ENCODE data around the gene PRSS22.

The PRSS22 gene

DNA sequence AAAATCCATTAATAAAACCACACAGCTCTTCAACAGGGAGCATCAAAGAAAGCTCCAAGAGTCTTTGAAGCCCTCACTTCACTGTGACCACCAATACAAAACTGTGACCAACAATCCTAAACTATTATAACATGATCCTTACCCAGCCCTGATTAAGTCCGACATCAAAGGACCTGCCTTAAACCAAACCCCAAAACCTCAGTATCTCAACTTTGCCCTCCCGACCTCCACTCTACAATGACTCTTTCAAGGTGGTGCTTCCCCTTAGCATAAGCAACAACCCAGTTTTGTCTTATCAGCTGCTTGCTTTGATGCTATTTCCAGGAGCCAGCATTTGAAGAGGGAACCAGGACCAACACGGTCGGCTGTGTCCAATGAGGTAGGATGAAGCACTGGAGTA lies 8.5 kb upstream of the PRSS22 start:
- no peaks in the 10 kb centered on the region for H4K20me1 ChIP-seq (ENCODE audit: insufficient read depth, low read length)
- no peak overlapping the region for H3K4me2 ChIP-seq (ENCODE audit: insufficient read depth, low read length)
- DNase-seq (no peak), ATAC-seq (ENCODE audit: insufficient read depth, low read depth) (no peak)
- no peaks in the 10 kb centered on the region for H3K36me3 ChIP-seq (ENCODE audit: insufficient read depth, low read length)
- TF ChIP-seq, protein P1, sequence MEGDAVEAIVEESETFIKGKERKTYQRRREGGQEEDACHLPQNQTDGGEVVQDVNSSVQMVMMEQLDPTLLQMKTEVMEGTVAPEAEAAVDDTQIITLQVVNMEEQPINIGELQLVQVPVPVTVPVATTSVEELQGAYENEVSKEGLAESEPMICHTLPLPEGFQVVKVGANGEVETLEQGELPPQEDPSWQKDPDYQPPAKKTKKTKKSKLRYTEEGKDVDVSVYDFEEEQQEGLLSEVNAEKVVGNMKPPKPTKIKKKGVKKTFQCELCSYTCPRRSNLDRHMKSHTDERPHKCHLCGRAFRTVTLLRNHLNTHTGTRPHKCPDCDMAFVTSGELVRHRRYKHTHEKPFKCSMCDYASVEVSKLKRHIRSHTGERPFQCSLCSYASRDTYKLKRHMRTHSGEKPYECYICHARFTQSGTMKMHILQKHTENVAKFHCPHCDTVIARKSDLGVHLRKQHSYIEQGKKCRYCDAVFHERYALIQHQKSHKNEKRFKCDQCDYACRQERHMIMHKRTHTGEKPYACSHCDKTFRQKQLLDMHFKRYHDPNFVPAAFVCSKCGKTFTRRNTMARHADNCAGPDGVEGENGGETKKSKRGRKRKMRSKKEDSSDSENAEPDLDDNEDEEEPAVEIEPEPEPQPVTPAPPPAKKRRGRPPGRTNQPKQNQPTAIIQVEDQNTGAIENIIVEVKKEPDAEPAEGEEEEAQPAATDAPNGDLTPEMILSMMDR (IDR thresholded peaks at IDR 0.05; ENCODE audit: borderline replicate concordance, extremely low read depth, low read length, poor library complexity, severe bottlenecking) = no peak
- TF ChIP-seq EZH2 (IDR thresholded peaks at IDR 0.05; ENCODE audit: borderline replicate concordance, low read depth, low read length, severe bottlenecking) = no peak
- H3K79me2 ChIP-seq (ENCODE audit: insufficient read depth, low read length) = no peaks in the 10 kb centered on the region
- no peak overlapping the region for H2AFZ ChIP-seq (ENCODE audit: low read depth, low read length)
- H3K9me3 ChIP-seq (ENCODE audit: insufficient read depth, low read length, severe bottlenecking) = no peaks in the 10 kb centered on the region
- H3K4me3 ChIP-seq (ENCODE audit: low read depth in 1 of 2, low read length in 2 of 2) = no peak overlapping the region
- peaks cover 16% of the 10 kb centered on the region for H3K4me1 ChIP-seq (ENCODE audit: insufficient read depth, low read length)
- peaks cover 14% of the 10 kb centered on the region for H3K27me3 ChIP-seq (ENCODE audit: insufficient read depth, low read length, poor library complexity)
- H3K9ac ChIP-seq (ENCODE audit: low read depth, low read length) = no peak overlapping the region
- no peak overlapping the region for H3K27ac ChIP-seq (ENCODE audit: low read length)

DNA sequence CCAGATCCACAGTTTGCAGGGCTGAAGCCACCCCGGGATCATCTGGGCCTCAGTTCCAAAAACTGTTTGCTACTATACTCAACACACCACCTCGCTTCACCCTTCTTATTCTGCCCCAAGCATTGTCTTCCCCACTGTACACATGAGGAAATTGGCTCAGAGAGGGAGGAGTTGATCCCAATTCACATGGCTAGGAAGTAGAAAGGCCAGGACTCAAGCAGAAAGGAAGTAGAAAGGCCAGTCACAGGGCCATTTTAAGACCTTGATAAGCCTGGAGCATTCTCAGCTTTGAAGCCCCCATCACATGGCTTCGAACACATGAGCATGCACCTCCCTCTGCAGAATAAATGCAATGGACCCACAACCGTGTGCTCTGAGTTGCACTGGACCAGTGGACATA lies 7.7 kb upstream of the PRSS22 start:
- DNase-seq = no peak
- peaks cover 14% of the 10 kb centered on the region for H3K27me3 ChIP-seq (ENCODE audit: insufficient read depth, low read length, poor library complexity)
- no peak overlapping the region for H2AFZ ChIP-seq (ENCODE audit: low read depth, low read length)
- H4K20me1 ChIP-seq (ENCODE audit: insufficient read depth, low read length) = no peaks in the 10 kb centered on the region
- no peak overlapping the region for H3K4me3 ChIP-seq (ENCODE audit: low read depth in 1 of 2, low read length in 2 of 2)
- no peak for ATAC-seq (ENCODE audit: insufficient read depth, low read depth)
- no peaks in the 10 kb centered on the region for H3K36me3 ChIP-seq (ENCODE audit: insufficient read depth, low read length)
- peaks cover 16% of the 10 kb centered on the region for H3K4me1 ChIP-seq (ENCODE audit: insufficient read depth, low read length)
- H3K79me2 ChIP-seq (ENCODE audit: insufficient read depth, low read length) = no peaks in the 10 kb centered on the region
- TF ChIP-seq, protein P1 (IDR thresholded peaks at IDR 0.05; ENCODE audit: borderline replicate concordance, extremely low read depth, low read length, poor library complexity, severe bottlenecking) = no peak
- H3K27ac ChIP-seq (ENCODE audit: low read length) = no peak overlapping the region
- H3K4me2 ChIP-seq (ENCODE audit: insufficient read depth, low read length) = no peak overlapping the region
- H3K9ac ChIP-seq (ENCODE audit: low read depth, low read length) = no peak overlapping the region
- no peaks in the 10 kb centered on the region for H3K9me3 ChIP-seq (ENCODE audit: insufficient read depth, low read length, severe bottlenecking)

DNA sequence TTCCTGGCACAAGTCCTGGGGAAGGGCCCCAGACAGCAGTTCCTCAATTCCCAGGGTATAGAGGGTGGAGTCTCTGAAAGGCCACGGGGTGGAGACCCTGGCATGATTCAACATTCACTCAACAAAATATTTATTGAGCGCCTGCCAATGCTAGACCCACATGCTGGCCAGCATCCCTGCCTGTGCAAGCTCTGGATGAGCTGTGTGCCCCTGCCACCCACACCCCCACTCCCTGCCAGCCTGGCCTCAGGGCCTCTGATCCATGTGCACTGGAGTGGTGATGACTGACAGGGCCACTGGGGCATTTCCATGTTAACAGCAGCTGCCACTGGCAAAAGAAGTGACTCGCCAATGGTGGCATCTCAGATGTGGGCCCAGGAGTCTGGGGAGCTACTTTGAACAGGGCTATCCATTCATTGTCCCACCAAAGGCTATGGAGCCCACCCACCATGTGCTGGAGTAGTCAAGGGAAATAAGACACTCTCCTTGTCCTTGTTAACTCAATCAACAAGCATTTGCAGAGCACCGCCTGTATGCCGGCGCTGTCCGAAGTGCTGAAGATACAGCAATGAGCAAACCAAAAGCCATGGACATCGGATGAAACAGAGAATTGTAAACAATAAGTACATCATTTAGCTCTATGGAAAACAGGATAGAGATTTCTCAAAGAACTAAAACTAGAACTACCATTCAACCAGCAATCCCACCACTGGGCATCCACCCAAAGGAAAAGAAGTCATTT lies 3.0 kb upstream of the PRSS22 start:
- no peak for TF ChIP-seq EZH2 (IDR thresholded peaks at IDR 0.05; ENCODE audit: borderline replicate concordance, low read depth, low read length, severe bottlenecking)
- TF ChIP-seq, protein P1 (IDR thresholded peaks at IDR 0.05; ENCODE audit: borderline replicate concordance, extremely low read depth, low read length, poor library complexity, severe bottlenecking) = no peak
- Histone ChIP-seq H3K4me1 (ENCODE audit: insufficient read depth, low read length) (no peaks in the 10 kb centered on the region), H2AFZ (ENCODE audit: low read depth, low read length) (no peak overlapping the region), H3K4me2 (ENCODE audit: insufficient read depth, low read length) (no peak overlapping the region), H3K27me3 (ENCODE audit: insufficient read depth, low read length, poor library complexity) (peaks cover 25% of the 10 kb centered on the region), H3K9me3 (ENCODE audit: insufficient read depth, low read length, severe bottlenecking) (no peaks in the 10 kb centered on the region), H3K4me3 (ENCODE audit: low read depth in 1 of 2, low read length in 2 of 2) (no peak overlapping the region), H4K20me1 (ENCODE audit: insufficient read depth, low read length) (no peaks in the 10 kb centered on the region), H3K27ac (ENCODE audit: low read length) (no peak overlapping the region), H3K36me3 (ENCODE audit: insufficient read depth, low read length) (no peaks in the 10 kb centered on the region), H3K9ac (ENCODE audit: low read depth, low read length) (no peak overlapping the region), H3K79me2 (ENCODE audit: insufficient read depth, low read length) (no peaks in the 10 kb centered on the region)
- DNase-seq = peak; percentile 31
- no peak for ATAC-seq (ENCODE audit: insufficient read depth, low read depth)

All from DND-41 (cell line).